Measurements from ENCODE around the gene ATP9A.

- TF ChIP-seq CTCF (IDR thresholded peaks at IDR 0.05): no peak
- no peak for TF ChIP-seq POLR2A (IDR thresholded peaks at IDR 0.05)
These were observed 75.3 kb downstream of the ATP9A start for GRCh38 chr20:51692806-51693400.
